Measurements from ENCODE around the gene DNAJC5.

GRCh38 chr20:63972312-63973159, 77.6 kb downstream of the DNAJC5 start:
- TF ChIP-seq POLR2A (IDR thresholded peaks at IDR 0.05; ENCODE audit: low read length) = no peak
- TF ChIP-seq GATA1 (IDR thresholded peaks at IDR 0.05; ENCODE audit: low read depth, low read length) = no peak
